Measurements from ENCODE around the gene GNA15. TPM values are rescaled to one million over a fixed set of nuclear protein-coding genes. Genes with fewer than 3 reads are reported as not detected.

GNA15 gene
- total RNA-seq, 1 experiment from 2014 or later: not detected

DNA sequence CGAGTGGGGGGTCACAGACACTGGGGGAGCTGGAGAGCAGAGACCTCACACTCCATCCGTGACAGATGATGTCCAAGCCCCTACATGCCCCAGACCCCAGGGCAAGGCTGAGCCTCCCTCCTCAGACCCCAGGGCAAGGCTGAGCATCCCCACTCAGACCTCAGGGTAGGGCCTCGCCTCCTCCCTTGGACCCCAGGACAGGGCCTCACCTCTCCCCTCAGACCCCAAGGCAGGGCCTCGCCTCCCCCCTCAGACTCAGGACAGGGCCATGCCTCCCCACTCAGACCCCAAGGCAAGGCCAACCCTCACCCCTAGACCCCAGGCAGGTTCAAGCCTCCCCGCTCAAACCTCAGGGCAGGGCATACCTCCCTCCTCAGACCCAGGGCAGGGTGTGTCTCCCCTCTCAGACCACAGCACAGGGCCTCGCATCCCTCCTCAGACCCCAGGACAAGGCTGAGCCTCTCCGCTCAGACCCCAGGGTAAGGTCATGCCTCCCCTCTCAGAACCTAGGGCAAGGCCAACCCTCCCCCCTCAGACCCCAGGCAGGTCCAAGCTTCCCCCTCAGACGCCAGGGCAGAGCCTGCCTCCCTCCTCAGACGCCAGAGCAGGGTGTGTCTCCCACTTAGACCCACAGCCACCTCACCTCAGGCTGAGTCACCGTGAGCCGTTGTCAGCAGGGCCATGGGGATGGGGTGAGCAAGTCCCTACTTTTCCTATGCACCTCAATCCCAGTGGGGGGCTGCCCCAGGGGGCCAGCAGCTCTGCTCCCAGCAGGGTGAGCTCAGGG lies 41.1 kb downstream of the GNA15 start:
- POLR2A ChIA-PET: no interaction called here
- BruUV-seq (replicated peaks): no TSS peak

DNA sequence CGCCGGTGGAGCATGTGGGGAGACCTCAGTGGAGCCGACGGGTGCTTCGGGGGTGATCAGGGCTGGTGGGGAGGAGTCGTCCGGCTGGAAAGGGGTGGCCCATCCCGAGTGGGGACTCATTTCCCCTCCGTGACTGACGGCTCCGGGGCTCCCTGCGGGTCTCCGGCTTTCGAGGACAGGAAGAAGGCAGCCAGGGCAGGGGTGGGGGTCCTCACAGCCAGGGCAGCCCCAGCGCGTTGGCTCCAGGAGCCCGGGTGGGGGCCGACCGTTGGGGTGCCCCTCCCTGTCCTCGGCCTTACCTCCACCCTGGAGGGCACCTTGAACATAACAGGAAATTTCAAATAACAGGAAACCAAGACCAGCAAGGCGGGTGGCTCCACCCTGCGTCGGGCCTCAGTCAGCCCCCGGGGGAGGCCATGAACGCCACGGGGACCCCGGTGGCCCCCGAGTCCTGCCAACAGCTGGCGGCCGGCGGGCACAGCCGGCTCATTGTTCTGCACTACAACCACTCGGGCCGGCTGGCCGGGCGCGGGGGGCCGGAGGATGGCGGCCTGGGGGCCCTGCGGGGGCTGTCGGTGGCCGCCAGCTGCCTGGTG lies 42.6 kb downstream of the GNA15 start, which contains the start of gene S1PR4:
Gene S1PR4 (plus strand): TSS at position 393 of the 596 bp plus-strand sequence. CDS start 24 bp downstream, at position 417.
- TF ChIP-seq, protein P1, sequence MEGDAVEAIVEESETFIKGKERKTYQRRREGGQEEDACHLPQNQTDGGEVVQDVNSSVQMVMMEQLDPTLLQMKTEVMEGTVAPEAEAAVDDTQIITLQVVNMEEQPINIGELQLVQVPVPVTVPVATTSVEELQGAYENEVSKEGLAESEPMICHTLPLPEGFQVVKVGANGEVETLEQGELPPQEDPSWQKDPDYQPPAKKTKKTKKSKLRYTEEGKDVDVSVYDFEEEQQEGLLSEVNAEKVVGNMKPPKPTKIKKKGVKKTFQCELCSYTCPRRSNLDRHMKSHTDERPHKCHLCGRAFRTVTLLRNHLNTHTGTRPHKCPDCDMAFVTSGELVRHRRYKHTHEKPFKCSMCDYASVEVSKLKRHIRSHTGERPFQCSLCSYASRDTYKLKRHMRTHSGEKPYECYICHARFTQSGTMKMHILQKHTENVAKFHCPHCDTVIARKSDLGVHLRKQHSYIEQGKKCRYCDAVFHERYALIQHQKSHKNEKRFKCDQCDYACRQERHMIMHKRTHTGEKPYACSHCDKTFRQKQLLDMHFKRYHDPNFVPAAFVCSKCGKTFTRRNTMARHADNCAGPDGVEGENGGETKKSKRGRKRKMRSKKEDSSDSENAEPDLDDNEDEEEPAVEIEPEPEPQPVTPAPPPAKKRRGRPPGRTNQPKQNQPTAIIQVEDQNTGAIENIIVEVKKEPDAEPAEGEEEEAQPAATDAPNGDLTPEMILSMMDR (IDR thresholded peaks at IDR 0.05; ENCODE audit: insufficient read depth in 1 of 2, low read depth in 1 of 2, low read length in 1 of 2, severe bottlenecking in 1 of 2, unreplicated experiment in 1 of 2): no peak
- Histone ChIP-seq H3K9me3 (no peaks in the 10 kb centered on the region), H3K36me3 (ENCODE audit: control insufficient read depth, insufficient read depth, low read length) (no peaks in the 10 kb centered on the region), H3K4me3 (ENCODE audit: low read depth, low read length) (no peak within 1 kb of the TSS), H3K27me3 (replicated peaks; ENCODE audit: control insufficient read depth, insufficient read depth, low read length) (no peaks in the 10 kb centered on the region), H3K4me1 (no peaks in the 10 kb centered on the region)
- Mint-ChIP-seq H3K4me1 (ENCODE audit: low read depth, unreplicated experiment) (no peaks in the 10 kb centered on the region), H3K27ac (ENCODE audit: unreplicated experiment) (no peak within 1 kb of the TSS), H3K4me3 (ENCODE audit: unreplicated experiment) (no peak within 1 kb of the TSS), H3K27me3 (ENCODE audit: insufficient read depth, unreplicated experiment) (no peaks in the 10 kb centered on the region), H3K9me3 (ENCODE audit: unreplicated experiment) (no peaks in the 10 kb centered on the region), H3K36me3 (ENCODE audit: insufficient read depth, unreplicated experiment) (no peaks in the 10 kb centered on the region)
- ChIA-PET CTCF (no interaction called here), POLR2A (no interaction called here)
- no peak for DNase-seq
- intact Hi-C loops (cut with micrococcal nuclease; ENCODE audit: unreplicated experiment): no loop called here
- no TSS peak for BruUV-seq (replicated peaks)

More for the DNA sequence above, 41.1 kb downstream of the GNA15 start:
- H3K36me3 ChIP-seq (ENCODE audit: control insufficient read depth, insufficient read depth, low read length): no peaks in the 10 kb centered on the region
- Mint-ChIP-seq H3K36me3 (ENCODE audit: insufficient read depth, unreplicated experiment) (peaks cover 5% of the 10 kb centered on the region), H3K27ac (ENCODE audit: unreplicated experiment) (no peak overlapping the region), H3K4me3 (ENCODE audit: unreplicated experiment) (no peak overlapping the region), H3K27me3 (ENCODE audit: insufficient read depth, unreplicated experiment) (no peaks in the 10 kb centered on the region), H3K4me1 (ENCODE audit: low read depth, unreplicated experiment) (no peaks in the 10 kb centered on the region), H3K9me3 (ENCODE audit: unreplicated experiment) (no peaks in the 10 kb centered on the region)
- H3K9me3 ChIP-seq: no peaks in the 10 kb centered on the region
- H3K27me3 ChIP-seq (replicated peaks; ENCODE audit: control insufficient read depth, insufficient read depth, low read length): no peaks in the 10 kb centered on the region
- no peak for DNase-seq
- CTCF ChIA-PET: interaction anchor here (0.6 kb wide), 1 partner anchor 77 kb away, joined by 3 read pairs; no protein-coding TSS in a partner anchor
- TF ChIP-seq, protein P1 (IDR thresholded peaks at IDR 0.05; ENCODE audit: insufficient read depth in 1 of 2, low read depth in 1 of 2, low read length in 1 of 2, severe bottlenecking in 1 of 2, unreplicated experiment in 1 of 2): no peak
- H3K4me1 ChIP-seq: no peaks in the 10 kb centered on the region
- H3K4me3 ChIP-seq (ENCODE audit: low read depth, low read length): no peak overlapping the region
- intact Hi-C loops (cut with micrococcal nuclease; ENCODE audit: unreplicated experiment): no loop called here

DNA sequence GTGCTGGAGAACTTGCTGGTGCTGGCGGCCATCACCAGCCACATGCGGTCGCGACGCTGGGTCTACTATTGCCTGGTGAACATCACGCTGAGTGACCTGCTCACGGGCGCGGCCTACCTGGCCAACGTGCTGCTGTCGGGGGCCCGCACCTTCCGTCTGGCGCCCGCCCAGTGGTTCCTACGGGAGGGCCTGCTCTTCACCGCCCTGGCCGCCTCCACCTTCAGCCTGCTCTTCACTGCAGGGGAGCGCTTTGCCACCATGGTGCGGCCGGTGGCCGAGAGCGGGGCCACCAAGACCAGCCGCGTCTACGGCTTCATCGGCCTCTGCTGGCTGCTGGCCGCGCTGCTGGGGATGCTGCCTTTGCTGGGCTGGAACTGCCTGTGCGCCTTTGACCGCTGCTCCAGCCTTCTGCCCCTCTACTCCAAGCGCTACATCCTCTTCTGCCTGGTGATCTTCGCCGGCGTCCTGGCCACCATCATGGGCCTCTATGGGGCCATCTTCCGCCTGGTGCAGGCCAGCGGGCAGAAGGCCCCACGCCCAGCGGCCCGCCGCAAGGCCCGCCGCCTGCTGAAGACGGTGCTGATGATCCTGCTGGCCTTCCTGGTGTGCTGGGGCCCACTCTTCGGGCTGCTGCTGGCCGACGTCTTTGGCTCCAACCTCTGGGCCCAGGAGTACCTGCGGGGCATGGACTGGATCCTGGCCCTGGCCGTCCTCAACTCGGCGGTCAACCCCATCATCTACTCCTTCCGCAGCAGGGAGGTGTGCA lies 43.3 kb downstream of the GNA15 start:
- Mint-ChIP-seq H3K36me3 (ENCODE audit: insufficient read depth, unreplicated experiment) (no peaks in the 10 kb centered on the region), H3K27ac (ENCODE audit: unreplicated experiment) (no peak overlapping the region), H3K4me1 (ENCODE audit: low read depth, unreplicated experiment) (no peaks in the 10 kb centered on the region), H3K27me3 (ENCODE audit: insufficient read depth, unreplicated experiment) (no peaks in the 10 kb centered on the region), H3K9me3 (ENCODE audit: unreplicated experiment) (no peaks in the 10 kb centered on the region), H3K4me3 (ENCODE audit: unreplicated experiment) (no peak overlapping the region)
- intact Hi-C loops (cut with micrococcal nuclease; ENCODE audit: unreplicated experiment): no loop called here
- TF ChIP-seq, protein P1 (IDR thresholded peaks at IDR 0.05; ENCODE audit: insufficient read depth in 1 of 2, low read depth in 1 of 2, low read length in 1 of 2, severe bottlenecking in 1 of 2, unreplicated experiment in 1 of 2): no peak
- DNase-seq: peak in 1 of 2 experiments; percentile 25
- Histone ChIP-seq H3K4me3 (ENCODE audit: low read depth, low read length) (no peak overlapping the region), H3K9me3 (no peaks in the 10 kb centered on the region), H3K36me3 (ENCODE audit: control insufficient read depth, insufficient read depth, low read length) (no peaks in the 10 kb centered on the region), H3K27me3 (replicated peaks; ENCODE audit: control insufficient read depth, insufficient read depth, low read length) (no peaks in the 10 kb centered on the region), H3K4me1 (no peaks in the 10 kb centered on the region)
- POLR2A ChIA-PET: no interaction called here
- no TSS peak for BruUV-seq (replicated peaks)
- CTCF ChIA-PET: interaction anchor here (0.6 kb wide), 1 partner anchor 20 kb away, joined by 5 read pairs; no protein-coding TSS in a partner anchor

All from Caco-2 (cell line).